SIG-M5 (cell line): ENCODE measurements around the gene EPS8L2.
"Not testable (repeated sequence)": the region's sequence is repeated elsewhere in the genome, so short reads cannot be mapped to it uniquely, and the experiment has no call there.

Experiments used
- DNase-seq: peaks from one replicate; lab custom pipeline; 2025; lab: John Stamatoyannopoulos, UW

Gene EPS8L2

GRCh38 chr11:726278-727220 lies 20.5 kb downstream of the EPS8L2 start:
- DNase-seq, result no peak

DNA sequence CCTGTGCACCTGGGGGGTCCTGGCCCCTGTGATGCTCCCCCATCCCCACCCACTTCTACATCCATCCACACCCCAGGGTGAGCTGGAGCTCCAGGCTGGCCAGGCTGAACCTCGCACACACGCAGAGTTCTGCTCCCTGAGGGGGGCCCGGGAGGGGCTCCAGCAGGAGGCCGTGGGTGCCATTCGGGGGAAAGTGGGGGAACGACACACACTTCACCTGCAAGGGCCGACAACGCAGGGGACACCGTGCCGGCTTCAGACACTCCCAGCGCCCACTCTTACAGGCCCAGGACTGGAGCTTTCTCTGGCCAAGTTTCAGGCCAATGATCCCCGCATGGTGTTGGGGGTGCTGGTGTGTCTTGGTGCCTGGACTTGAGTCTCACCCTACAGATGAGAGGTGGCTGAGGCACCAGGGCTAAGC lies 21.3 kb downstream of the EPS8L2 start:
- no peak for DNase-seq

GRCh38 chr11:727859-728748 lies 22.1 kb downstream of the EPS8L2 start:
- DNase-seq, result no peak

GRCh38 chr11:728901-729491 lies 23.0 kb downstream of the EPS8L2 start:
- no peak for DNase-seq

DNA sequence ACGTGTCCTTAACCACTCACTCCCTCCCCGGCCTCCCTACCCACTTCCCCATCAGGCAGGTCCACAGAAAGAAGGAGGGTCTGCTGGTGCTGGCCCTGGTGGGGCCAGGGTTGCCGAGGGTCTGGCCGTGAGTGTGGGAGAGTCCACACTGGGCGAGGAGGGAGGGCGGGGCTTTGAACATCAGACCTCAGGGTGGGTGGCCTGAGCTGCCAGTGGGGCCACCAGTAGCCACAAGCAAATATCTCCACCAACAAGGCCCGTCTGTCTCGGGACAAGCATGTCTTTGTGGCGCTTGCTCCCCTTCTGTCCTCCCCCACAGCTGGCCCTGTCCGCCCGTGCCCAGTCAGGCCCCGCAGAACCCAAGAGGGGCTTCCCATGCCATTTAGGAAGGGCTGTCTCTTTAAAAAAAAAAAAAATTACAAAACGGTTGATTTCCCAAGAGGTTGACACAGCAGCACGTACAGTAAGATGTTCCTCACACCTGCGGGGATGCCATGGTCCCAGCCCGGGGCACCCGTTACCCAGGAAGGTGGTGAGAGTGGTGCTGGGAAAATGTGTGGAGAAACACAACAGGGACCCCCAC lies 23.6 kb downstream of the EPS8L2 start:
- DNase-seq, result no peak

DNA sequence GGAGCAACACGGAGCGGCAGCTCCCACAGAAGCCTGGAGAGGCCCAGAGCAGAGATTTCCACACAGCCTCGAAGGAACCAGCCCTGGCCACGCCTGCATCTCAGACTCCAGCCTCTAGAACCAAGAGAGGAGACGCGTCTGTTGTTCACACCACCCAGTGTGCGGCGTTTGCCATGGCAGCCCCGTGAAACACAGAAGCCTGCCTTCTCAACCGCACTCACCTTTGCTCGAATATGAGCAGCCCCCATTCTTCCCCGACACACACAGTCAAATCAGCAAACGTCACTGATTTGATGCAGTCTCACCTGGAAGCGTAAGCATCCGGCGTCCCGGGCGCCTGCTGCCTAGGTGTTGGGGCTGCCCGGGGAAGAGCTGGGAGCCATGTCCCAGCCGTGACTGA lies 27.0 kb downstream of the EPS8L2 start:
- no peak for DNase-seq

DNA sequence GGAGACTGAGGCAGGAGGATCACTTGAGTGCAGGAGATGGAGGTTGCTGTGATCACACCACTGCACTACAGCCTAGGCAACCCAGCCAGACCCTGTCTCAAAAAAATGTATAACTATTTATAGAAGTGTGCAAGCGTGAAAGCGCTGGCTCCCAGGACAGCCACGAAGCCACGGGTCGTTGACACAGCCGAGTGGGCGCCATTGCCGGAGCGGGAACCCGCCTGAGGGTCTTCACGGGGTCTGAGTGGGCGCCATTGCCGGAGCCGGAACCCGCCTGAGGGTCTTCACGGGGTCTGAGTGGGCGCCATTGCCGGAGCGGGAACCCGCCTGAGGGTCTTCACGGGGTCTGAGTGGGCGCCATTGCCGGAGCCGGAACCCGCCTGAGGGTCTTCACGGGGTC lies 28.5 kb downstream of the EPS8L2 start:
- not testable (repeated sequence) for DNase-seq

- no peak for DNase-seq
These were observed 31.3 kb downstream of the EPS8L2 start for GRCh38 chr11:737366-737765.

- DNase-seq, result not testable (repeated sequence)
These were observed 31.9 kb downstream of the EPS8L2 start for GRCh38 chr11:737899-738298.

- DNase-seq, result no peak
These were observed 36.1 kb downstream of the EPS8L2 start for GRCh38 chr11:742156-742546.

- DNase-seq, result no peak
These were observed 36.7 kb downstream of the EPS8L2 start for GRCh38 chr11:742571-743201.

DNA sequence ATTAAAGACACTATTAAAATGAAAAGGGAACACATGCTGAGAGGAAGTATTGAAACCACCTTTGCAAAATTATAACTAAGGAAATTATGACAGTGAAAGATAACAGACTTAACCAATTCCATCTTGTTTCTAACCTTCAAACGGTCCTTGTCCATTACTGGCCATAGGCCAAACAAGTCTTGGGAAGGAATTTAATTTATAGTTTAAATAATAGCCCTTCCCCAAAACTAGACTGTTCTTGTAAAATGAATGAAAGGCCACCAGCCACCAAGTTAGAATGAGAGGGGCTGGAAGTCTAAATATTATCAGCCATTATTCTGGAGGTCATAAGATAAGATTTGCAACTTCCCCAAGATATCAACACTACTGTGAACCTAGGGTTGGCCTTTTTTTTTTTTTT lies 39.4 kb downstream of the EPS8L2 start:
- no peak for DNase-seq

DNA sequence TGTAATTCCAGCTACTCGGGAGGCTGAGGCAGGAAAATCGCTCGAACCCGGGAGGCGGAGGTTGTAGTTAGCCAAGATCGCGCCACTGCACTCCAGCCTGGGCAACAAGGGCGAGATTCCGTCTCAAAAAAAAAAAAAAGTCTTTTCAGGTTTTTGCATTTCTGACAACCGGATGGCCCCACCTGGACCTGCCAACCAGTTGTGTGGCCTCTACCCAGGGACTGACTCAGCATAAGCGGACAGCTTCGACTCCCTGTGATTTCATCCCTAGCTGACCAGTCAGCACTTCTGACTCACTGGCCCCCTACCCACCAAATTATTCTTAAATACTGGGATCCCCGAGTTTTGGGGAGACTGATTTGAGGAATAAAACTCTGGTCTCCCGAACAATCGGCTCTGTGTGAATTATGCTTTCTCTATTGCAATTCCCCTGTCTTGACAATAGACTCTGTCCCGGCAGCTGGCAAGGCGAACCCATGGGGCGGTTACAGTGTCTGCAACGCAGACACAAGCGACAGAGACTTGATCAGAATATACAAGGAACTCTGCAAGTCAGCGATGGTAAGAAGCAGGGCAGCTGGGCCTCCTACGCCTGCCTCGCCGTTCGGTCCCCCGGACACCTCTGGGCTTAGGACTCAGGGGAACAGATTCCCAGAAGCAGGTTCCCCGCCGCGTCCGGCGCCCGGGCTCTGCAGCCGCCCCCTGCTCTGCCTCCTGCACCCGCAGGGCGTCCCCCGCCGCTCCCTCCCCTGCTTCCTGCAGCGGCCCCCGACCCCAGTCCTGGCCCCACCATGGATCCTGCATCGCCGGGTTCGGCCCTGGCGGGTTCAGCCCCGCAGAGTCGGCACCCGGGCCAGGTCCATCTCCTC lies 40.5 kb downstream of the EPS8L2 start:
- DNase-seq, result no peak

- no peak for DNase-seq
These were observed 41.4 kb downstream of the EPS8L2 start, which contains the start of gene TALDO1 for GRCh38 chr11:747158-748006. TSS of gene TALDO1 (plus strand) at chr11:747464. CDS start at chr11:747482, 18 bp downstream.

DNA sequence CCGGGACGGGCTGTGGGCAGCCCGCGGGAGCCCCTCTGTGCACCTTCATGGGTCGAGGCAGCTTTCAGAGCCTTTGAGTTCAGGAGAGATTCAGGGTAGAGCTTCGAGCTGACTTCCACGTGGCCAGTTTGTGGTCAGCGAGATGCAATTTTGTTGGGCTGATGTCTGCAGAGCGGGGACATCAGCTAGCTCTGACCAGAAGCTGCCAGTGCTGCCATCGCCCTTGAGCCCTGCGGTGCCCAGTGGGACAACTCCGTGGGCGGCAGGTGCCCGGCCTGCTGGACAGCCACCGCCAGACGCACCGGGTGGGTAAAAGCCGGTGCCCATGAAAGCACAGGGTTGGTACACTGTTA lies 42.0 kb downstream of the EPS8L2 start:
- DNase-seq, result no peak

DNA sequence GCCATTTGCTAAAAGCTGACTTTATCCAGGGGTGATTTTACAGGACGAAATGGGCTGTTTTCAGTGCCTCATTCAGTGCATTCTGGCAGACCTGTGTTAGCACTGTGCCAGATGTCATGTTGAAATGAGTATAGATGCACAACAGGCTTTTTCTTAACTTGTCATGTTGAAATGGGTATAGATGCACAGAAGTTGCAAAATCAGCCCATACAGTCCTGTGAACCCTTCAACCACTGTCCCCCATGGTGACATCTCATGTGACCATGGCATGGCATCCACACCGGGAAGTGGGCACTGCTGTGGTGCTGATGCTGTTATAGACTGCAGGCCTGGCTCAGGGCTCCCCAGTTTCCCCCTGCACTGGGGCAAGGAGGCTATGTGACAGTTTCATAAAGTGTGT lies 43.7 kb downstream of the EPS8L2 start:
- peak; percentile 17 for DNase-seq

- no peak for DNase-seq
These were observed 54.2 kb downstream of the EPS8L2 start for GRCh38 chr11:760236-760635.

DNA sequence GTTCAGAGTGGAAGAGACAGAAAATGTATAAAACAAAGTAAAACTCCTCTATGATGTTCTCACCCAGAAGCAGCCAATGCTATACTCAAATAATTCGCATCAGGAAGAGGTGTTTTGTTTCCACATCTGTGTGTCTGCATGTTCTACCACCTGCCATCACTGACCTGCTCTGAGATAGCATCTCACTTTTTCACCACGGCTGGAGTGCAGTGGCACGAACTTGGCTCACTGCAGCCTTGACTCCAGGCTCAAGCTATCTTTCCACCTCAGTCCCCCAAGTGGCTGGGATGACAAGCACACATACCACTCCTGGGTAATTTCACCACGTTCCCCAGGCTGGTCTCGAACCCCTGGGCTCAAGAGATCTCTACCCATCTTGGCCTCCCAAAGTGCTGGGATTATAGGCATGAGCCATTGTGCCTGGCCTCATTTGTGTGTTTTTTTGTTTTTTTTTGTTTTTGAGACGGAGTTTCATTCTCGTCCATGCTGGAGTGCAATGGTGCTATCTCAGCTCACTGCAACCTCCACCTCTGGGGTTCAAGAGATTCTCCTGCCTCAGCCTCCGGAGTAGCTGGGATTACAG lies 55.6 kb downstream of the EPS8L2 start:
- no peak for DNase-seq

- no peak for DNase-seq
These were observed 56.5 kb downstream of the EPS8L2 start for GRCh38 chr11:762421-763072.
